HG02798 (cell line): ENCODE data around the gene PIEZO2.

Experiments
- ATAC-seq: cut with Tn5 transposase; IDR thresholded peaks from one replicate; pipeline ENCODE4 v1.9.1; 2021; ENCODE audit warnings: mild to moderate bottlenecking; ENCODE audit not compliant: unreplicated experiment, poor library complexity

Gene PIEZO2

GRCh38 chr18:11002277-11002676, 147.1 kb downstream of the PIEZO2 start:
- ATAC-seq = no peak

GRCh38 chr18:11000071-11000470, 149.3 kb downstream of the PIEZO2 start:
- ATAC-seq = no peak

- no peak for ATAC-seq
Measured at GRCh38 chr18:10997885-10998284, 151.5 kb downstream of the PIEZO2 start.

GRCh38 chr18:10995550-10995949, 153.8 kb downstream of the PIEZO2 start:
- ATAC-seq = no peak

- ATAC-seq = no peak
Measured at GRCh38 chr18:10989486-10989885, 159.9 kb downstream of the PIEZO2 start.

GRCh38 chr18:10985689-10986088, 163.7 kb downstream of the PIEZO2 start:
- no peak for ATAC-seq

- ATAC-seq = no peak
Measured at GRCh38 chr18:10979411-10979810, 170.0 kb downstream of the PIEZO2 start.

- no peak for ATAC-seq
Measured at GRCh38 chr18:10977042-10977441, 172.3 kb downstream of the PIEZO2 start.

- ATAC-seq = no peak
Measured at GRCh38 chr18:10973567-10974203, 175.7 kb downstream of the PIEZO2 start.

- ATAC-seq = no peak
Measured at GRCh38 chr18:10971717-10972116, 177.7 kb downstream of the PIEZO2 start.

GRCh38 chr18:10965119-10965518, 184.2 kb downstream of the PIEZO2 start:
- no peak for ATAC-seq

GRCh38 chr18:10953672-10954071, 195.7 kb downstream of the PIEZO2 start:
- no peak for ATAC-seq

- ATAC-seq = no peak
Measured at GRCh38 chr18:10951631-10952544, 197.5 kb downstream of the PIEZO2 start.

- peak; percentile 52 for ATAC-seq
Measured at GRCh38 chr18:10950876-10951630, 198.3 kb downstream of the PIEZO2 start.

- ATAC-seq = no peak
Measured at GRCh38 chr18:10950080-10950875, 199.1 kb downstream of the PIEZO2 start.

GRCh38 chr18:10949655-10950054, 199.7 kb downstream of the PIEZO2 start:
- no peak for ATAC-seq

GRCh38 chr18:10948421-10948820, 200.9 kb downstream of the PIEZO2 start:
- no peak for ATAC-seq

- no peak for ATAC-seq
Measured at GRCh38 chr18:10946058-10946457, 203.3 kb downstream of the PIEZO2 start.

- no peak for ATAC-seq
Measured at GRCh38 chr18:10942998-10943397, 206.4 kb downstream of the PIEZO2 start.

GRCh38 chr18:10939822-10940221, 209.5 kb downstream of the PIEZO2 start:
- ATAC-seq = no peak
